Epithelial cell of alveolus of lung (primary cell): ENCODE data around the gene ARCN1. TPM values are rescaled to one million over a fixed set of nuclear protein-coding genes. Genes with fewer than 3 reads are reported as not detected.

ENCODE experiments used
- total RNA-seq: library from RNA; depleted of rRNA; stranded (reverse); fragments of >200 nt; gene quantifications from 2 replicates; pipeline ENCODE4 v1.2.1, GENCODE V29; 2015

The ARCN1 gene
- 158 and 164 TPM in 2 replicates for total RNA-seq

DNA sequence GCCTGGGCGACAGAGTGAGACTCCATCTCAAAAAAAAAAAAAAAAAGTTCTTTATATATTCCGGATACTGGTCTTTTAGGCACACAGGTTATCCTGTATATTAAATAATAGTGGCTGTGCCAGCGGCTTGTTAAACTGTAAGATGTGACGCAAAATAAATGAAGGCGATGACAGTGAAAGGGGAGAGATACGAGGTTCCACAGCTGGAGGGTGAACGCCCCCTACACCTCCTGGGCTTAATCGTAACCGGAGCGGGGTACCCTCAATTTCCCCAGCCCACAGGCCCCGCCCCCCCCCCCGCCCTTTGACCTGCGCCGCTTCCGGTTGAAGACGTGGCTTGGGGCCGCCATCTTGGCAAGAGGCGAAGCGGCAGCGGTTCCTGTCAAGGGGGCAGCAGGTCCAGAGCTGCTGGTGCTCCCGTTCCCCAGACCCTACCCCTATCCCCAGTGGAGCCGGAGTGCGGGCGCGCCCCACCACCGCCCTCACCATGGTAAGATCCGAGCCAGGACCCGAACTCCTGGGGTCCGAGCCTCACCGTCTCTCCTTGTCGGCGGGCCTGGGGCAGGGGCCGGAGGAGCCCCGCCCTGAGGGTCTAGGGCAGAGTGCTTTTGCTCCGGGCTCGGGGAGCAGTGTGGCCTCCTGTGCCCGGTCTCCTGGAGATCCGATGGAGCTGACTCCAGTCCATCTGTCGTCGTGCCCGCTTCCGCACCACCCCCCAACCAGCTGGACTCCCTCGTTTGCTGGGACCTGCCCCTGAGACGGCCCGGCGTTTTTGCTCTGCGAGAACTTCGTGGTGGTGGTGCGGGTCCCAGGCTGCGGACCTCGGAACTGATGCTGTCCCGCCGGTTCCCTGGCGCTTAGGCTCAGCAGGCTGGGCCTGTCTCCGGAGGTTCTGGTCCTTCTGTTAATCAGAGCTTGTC lies at the start of gene ARCN1:
Gene ARCN1, plus strand, starts transcription at position 349 of the 920 bp plus-strand sequence. Its CDS starts 139 bp downstream, at position 488.

DNA sequence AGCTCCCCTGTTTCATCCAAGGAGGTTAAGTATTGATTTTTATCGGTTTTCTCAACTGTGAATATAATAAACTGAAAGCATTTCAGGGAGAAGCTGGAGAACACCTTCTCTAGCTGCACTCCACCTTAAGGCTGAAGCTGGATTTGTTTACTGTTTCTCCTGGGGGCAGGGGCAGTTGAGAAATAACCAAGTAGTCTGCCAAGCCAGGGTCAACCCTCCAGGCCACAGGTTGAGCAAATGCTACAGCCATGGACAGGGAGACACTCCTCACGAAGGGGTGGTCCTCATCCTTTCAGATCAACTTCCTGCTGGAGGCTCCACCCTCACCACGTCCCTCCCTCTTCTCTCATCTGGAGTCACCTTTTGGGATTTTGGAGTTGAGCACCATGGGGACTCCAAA lies 45.1 kb upstream of the ARCN1 start, which contains the start of gene TTC36:
Gene TTC36, plus strand, starts transcription at position 366 of the 400 bp plus-strand sequence. Its CDS starts 21 bp downstream, at position 387.

DNA sequence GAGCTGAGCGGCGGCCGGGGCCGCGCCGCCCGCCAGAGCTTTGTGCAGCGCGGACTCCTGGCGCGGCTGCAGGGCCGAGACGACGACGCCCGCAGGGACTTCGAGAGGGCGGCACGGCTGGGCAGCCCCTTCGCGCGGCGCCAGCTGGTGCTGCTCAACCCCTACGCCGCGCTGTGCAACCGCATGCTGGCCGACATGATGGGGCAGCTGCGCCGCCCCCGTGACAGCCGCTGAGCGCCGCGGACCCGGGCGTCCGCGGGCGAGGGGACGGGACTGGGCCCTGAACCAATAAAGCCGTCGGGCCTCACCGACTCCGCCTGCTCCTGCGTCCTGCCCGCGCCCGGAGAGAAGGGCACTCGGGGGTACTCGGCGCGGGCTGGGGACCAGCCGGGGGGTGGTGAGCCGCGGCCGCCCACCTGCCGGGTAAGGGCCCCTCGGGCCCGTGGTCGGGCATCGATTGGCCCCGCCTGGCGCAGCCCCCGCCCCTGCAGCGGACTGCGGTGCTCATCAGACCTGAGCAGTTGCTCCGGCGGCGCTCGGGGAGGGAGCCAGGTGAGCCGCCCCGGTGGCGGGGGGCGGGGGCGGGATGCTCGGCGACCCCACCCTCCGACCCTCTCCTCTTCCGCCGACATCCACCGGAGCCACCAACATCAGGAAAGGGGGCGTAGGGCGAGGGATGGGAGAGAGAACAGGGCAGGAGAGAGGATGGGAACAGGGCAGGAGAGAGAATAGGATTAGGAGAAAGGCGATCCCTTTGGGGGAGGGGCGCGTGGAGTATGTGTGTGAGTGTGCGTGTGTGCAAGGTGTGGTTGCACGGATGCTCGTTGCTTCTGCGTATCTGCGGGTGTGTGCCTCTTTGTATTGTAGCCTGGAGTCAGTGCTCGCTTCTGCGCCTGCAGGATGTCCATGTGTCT lies 41.3 kb upstream of the ARCN1 start, which contains the start of gene TMEM25:
Gene TMEM25, plus strand, starts transcription at position 510 of the 914 bp plus-strand sequence. CDS start 610 bp downstream, outside the sequence.

DNA sequence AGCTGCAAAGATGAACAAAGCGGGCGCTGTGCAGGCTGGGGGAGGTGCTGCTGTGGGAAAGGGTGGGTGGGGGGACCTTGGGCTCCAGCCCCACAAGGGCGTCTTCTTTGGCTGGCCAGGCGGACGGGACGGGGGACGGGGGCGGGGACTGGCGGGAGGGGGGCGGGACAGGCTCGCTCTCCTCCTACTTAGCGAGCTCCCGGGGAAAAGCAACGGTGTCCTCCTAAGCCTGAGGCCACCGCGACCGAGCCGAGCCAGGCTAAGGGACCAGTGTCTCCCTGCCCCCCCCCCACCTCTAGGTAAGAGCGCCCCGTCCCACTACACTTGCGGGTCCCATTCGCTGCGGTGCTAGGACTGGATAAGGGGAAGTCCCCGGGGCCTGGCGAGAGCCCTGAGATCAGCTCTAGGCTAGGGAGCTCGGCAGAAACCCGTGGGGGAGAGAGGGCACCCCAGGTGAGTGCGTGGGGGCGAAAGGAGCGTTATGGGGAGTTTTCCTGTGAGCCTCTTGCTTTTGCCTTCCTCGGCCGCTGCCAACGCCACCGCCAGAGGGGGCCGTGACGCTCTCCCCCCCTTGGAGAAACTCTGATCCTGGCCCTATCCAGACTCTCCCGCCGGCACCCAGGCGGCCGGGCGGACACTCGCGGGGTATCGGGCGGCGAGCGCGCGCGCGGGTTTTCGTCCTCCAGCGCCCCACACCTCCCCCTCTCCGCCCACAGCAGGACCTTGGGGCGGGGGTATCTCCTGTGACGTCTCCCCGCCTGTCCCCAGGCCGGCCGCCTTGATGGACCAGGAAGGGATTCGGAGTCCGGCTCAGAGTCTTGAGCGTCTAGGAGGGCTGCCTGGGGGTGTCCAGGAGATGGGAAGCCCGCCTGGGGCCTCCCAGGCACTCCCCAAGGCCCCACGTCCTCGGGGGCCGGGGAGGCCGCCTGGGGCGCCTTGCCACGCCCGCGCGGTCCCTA lies 35.5 kb downstream of the ARCN1 start, which contains the start of gene PHLDB1:
Gene PHLDB1, plus strand, starts transcription at position 215 of the 959 bp plus-strand sequence. CDS start 6,222 bp downstream, outside the sequence.

Other genes starting within 250 kb of the ARCN1 start
- not detected in 2 replicates for gene CD3D, start 229.7 kb upstream of the ARCN1 start, total RNA-seq
- not detected in 2 replicates for gene CD3G, start 228.1 kb upstream of the ARCN1 start, total RNA-seq
- gene UBE4A, start 212.8 kb upstream of the ARCN1 start, total RNA-seq, result 34.5 and 37.0 TPM in 2 replicates
- gene ATP5MG, start 170.8 kb upstream of the ARCN1 start, total RNA-seq, result 49.4 and 54.7 TPM in 2 replicates
- 20.0 and 30.0 TPM in 2 replicates for gene KMT2A, start 135.9 kb upstream of the ARCN1 start, total RNA-seq
- 1.2 TPM in 1 of 2 replicates, not detected in the other for gene TTC36, start 44.9 kb upstream of the ARCN1 start, total RNA-seq
- 25.3 and 39.0 TPM in 2 replicates for gene TMEM25, start 41.2 kb upstream of the ARCN1 start, total RNA-seq
- gene IFT46, start 6.5 kb upstream of the ARCN1 start, total RNA-seq, result 18.0 and 29.6 TPM in 2 replicates
- 62.4 and 114 TPM in 2 replicates for gene PHLDB1, start 35.2 kb downstream of the ARCN1 start, total RNA-seq
- not detected in 2 replicates for gene TREH, start 107.2 kb downstream of the ARCN1 start, total RNA-seq
- 57.4 and 128 TPM in 2 replicates for gene DDX6, start 218.8 kb downstream of the ARCN1 start, total RNA-seq